ENCODE data around the gene FBXO31.
A peak's percentile ranks its signal among the peaks of the same experiment; 100 is the strongest.

FBXO31 gene

GRCh38 chr16:87411375-87412271, 28.0 kb upstream of the FBXO31 start:
- no peak for DNase-seq (ENCODE audit: low spot score)
- H3K4me3 ChIP-seq = no peak overlapping the region
- H3K27ac ChIP-seq = no peak overlapping the region
- no peak for TF ChIP-seq CTCF (IDR thresholded peaks at IDR 0.05)

GRCh38 chr16:87410968-87411367, 27.4 kb upstream of the FBXO31 start:
- no peak for DNase-seq (ENCODE audit: low spot score)
- Histone ChIP-seq H3K27ac (no peak overlapping the region), H3K4me3 (no peak overlapping the region)
- TF ChIP-seq CTCF (IDR thresholded peaks at IDR 0.05) = no peak

- H3K4me3 ChIP-seq = no peak overlapping the region
- TF ChIP-seq CTCF (IDR thresholded peaks at IDR 0.05) = no peak
- DNase-seq (ENCODE audit: low spot score) = no peak
- H3K27ac ChIP-seq = no peak overlapping the region
These were observed 27.0 kb upstream of the FBXO31 start for GRCh38 chr16:87410530-87410929.

GRCh38 chr16:87409781-87410180, 26.2 kb upstream of the FBXO31 start:
- DNase-seq (ENCODE audit: low spot score) = no peak
- no peak overlapping the region for H3K4me3 ChIP-seq
- TF ChIP-seq CTCF (IDR thresholded peaks at IDR 0.05) = no peak
- H3K27ac ChIP-seq = no peak overlapping the region

GRCh38 chr16:87409153-87409552, 25.6 kb upstream of the FBXO31 start:
- no peak for TF ChIP-seq CTCF (IDR thresholded peaks at IDR 0.05)
- no peak for DNase-seq (ENCODE audit: low spot score)
- H3K27ac ChIP-seq = no peak overlapping the region
- H3K4me3 ChIP-seq = no peak overlapping the region

GRCh38 chr16:87407511-87408112, 24.0 kb upstream of the FBXO31 start:
- H3K27ac ChIP-seq = peak overlapping the region in 1 of 2 donors; percentile 40

More at GRCh38 chr16:87407511-87408112, 24.0 kb upstream of the FBXO31 start:
- no peak overlapping the region for H3K4me3 ChIP-seq
- no peak for TF ChIP-seq CTCF (IDR thresholded peaks at IDR 0.05)
- no peak for DNase-seq (ENCODE audit: low spot score)

Measured in coronary artery (tissue), 2 donors.